Activated naive CD4-positive, alpha-beta T cell treated with anti-CD3 and anti-CD28 coated beads, Interleukin-2, amount 50 U/mL, for 16 hours (primary cell): ENCODE measurements around the gene RBM4B.

Source experiments
- DNase-seq: peaks from one replicate; pipeline ENCODE4 v3.0.0-alpha.2; 2020

The RBM4B gene

DNA sequence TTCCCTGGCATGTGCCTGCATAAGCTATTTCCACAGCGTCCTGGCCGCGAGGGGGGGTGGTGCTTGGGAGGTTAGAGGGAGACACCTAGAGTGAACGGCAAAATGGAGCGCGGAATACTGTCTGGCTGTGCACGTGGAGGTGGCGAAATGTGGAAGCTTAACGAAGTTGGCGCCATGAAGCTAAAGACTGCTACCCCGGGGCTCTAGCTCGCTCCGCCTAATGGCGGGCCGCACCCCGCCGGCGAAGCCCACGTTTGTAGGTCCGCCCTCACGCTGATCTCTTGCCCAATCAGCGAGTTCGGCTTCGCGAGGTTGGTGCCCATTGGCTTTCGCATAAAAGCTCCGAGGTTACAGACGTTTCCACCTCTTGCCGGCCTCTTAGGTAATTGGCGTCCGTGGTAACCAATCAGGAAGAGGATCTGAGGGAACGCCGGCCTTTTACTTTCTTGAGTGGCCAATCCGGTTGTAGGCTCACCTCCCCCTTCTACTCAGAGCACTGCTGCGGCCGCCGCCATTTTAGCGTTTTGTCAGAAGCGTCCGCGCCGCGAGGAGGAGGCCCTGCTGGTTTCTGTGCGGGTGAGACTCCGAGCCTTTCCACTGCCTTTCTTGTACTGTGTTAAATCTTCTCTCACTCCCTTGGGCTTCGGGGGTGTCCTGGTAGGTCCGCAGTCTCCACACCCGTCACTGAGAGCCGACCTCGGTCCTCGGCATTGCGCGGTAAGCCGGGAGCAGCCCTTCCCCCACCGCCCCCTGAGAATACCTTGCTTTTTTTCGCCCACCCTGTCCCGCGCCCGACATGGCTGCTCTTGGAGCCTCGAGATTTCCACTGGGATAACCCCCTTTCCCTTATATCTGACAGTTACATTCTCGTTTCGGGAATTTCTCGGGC is 39.3 kb downstream of the RBM4B start, which contains the start of gene RBM4:
TSS of gene RBM4 (plus strand) at position 527 of the 889 bp plus-strand sequence. CDS start 1,009 bp downstream, outside the sequence.
- DNase-seq, result peak; percentile 94

DNA sequence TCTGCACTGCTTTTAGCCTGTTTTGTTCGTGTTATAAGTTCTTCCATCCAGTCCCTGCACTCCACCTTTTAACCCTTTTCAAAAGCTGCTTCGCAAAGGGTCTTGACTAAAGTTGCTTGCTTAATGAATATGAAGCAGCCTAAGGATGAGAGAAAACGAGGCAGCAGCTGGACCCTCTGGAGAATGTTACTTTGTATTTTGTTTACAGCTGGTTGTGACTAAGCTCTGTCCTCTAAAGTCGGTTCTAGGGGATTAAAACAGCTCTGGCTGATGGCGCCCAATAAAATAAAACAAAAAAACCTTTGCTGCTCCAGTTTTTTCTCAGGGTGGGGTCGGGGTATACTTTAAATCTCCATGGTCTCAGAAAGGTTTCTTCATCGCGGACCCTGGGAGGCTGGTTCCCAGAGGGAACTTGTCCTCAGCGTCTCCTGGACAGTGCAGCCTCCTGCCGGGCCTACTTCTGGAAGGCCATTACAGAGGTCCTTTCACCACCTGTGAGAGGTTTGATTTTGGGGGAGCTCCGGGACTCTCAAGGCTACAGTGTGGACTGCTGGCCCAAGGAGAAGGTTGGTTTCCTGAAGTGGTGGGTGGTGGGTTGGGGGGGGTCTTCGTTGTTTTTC is 40.0 kb downstream of the RBM4B start:
- DNase-seq, result no peak

DNA sequence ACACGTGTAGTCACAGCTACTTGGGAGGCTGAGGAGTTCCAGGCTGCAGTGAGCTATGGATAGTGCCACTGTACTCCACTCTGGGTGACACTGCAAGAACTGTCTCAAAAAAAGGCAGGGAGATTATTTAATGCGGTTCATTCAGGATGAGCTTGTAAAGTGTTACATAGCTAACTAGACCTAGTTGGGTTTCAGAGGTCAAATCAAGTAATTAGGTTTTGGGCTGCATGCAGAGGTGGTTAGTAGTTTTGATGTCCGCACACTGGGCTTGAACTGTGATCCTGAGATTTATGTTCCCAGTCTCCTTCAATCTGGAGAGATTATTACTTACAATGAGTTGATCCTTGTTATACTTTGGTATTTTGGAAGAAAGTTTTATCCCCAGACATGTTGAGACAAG is 41.3 kb downstream of the RBM4B start:
- no peak for DNase-seq

DNA sequence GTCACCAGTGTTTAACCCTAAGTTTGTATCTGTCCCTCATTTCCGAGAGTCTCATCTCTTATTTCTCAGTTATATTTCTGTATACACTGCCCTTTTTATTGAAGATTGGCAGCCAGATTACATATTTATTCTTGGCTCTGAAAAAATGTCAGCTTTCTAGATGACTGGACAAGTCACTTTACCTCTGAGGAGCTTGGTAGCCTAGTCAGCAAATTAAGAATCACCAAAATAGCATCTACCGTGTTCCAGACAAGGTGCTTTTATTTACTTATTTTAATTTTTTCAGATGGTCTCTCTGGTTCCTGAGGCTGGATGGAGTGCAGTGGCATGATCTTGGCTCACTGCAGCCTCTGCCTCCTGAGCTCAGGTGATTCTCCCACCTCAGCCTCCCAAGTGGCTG is 44.7 kb downstream of the RBM4B start:
- no peak for DNase-seq

GRCh38 chr11:66631883-66632282 is 45.8 kb downstream of the RBM4B start:
- DNase-seq, result no peak

GRCh38 chr11:66629356-66629755 is 48.3 kb downstream of the RBM4B start:
- DNase-seq, result no peak

DNA sequence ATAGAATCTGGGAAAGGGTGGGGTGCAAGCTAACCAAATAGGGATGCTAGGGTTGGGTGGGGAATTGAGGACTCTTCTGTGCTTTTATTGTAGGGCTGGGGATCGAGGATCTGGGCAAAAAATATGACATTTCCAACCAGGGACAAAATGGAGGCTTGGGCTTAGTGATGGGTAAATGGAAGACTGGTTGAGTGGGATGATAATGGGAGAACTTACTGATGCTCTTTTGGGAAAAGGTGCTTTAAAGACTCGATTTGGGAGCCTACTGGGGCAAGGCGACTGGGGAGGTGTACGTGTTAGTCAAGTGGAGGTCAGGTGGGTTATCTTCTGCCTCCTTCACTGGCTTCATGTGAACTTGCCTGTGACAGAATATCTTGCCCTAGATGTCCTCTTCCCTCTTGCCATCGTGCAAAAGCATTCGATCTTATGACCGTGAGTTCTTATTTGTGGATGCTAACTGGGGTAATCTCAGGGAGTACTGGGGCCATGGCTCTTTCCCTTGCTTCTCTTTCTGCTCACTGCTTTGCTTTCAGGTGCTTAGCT is 49.6 kb downstream of the RBM4B start:
- no peak for DNase-seq

DNA sequence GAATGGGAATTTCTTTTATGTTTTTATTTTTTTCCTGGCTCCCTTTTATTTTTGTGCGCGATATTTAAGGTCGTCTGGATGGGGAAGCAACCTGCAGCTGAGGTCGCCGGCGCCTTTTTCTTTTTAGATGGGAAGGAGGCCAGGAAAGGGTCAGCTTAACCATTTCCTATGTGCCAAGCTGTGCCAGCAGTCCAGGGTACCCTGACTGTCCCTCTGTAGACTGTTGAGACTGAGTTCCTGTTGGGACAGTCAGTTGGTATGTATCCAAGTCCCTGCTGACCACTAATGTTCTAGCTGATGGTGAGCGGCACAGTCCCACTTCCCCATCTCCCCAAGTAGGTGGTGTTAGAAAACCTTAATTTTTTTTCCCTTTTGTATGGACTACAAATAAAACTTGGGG is 50.8 kb downstream of the RBM4B start:
- no peak for DNase-seq

- DNase-seq, result no peak
Observed at GRCh38 chr11:66626382-66626781, 51.3 kb downstream of the RBM4B start.

DNA sequence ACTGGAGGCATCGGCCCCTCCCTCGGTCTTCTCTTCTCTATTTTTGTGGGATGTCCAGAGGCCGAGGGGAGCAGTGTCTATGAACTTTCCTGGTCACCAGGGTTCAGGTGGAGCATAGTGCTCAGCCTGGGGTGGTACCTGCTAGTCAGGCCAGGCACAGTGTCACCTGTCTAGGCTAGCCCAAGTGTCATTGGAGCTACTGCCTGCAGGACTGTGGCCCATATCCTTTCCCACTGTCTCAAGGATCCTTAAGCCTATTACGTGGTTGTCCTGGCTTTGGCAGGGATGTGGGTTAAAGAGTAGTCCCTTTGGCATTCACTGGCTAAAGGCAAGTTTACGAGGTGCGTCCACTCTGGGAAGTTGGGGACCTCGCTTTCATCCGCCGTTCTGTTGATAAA is 51.9 kb downstream of the RBM4B start:
- DNase-seq, result no peak

DNA sequence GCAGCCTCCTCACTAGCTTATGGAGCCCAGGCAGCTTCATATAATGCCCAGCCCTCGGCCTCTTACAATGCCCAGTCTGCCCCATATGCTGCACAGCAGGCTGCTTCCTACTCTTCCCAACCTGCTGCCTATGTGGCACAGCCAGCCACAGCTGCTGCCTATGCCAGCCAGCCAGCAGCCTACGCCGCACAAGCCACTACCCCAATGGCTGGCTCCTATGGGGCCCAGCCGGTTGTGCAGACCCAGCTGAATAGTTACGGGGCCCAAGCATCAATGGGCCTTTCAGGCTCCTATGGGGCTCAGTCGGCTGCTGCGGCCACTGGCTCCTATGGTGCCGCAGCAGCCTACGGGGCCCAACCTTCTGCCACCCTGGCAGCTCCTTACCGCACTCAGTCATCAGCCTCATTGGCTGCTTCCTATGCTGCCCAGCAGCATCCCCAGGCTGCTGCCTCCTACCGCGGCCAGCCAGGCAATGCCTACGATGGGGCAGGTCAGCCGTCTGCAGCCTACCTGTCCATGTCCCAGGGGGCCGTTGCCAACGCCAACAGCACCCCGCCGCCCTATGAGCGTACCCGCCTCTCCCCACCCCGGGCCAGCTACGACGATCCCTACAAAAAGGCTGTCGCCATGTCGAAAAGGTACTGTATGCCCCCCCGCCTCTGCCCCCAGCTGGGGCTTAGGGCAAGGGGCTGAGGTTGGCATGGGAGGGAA is 52.5 kb downstream of the RBM4B start:
- no peak for DNase-seq

- no peak for DNase-seq
Observed at GRCh38 chr11:66624450-66624849, 53.2 kb downstream of the RBM4B start.

DNA sequence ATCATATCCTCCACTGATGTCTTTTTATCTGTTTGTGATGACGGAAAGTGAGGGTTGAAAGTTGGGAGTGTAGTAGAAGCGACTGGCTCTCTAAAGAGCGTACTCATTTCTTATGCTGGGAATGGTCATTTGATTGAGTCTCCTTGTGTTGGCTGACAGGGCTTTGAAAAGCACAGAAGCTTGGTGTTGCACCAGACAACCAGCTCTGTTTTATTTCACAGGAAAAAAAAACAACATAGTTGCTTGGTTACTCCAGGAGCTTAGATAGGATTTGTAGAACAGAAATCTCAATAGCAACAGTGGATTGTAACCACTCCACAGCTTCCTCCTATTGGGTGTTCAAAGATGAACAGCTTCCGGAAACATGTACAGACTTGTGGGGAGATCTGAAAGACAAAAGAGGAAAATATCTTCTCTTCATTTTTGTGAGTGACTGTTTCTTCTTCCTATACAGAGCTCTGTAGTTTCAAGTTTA is 58.6 kb downstream of the RBM4B start:
- DNase-seq, result no peak

GRCh38 chr11:66617155-66617834 is 60.4 kb downstream of the RBM4B start:
- peak; percentile 17 for DNase-seq

- peak; percentile 98 for DNase-seq
Observed at GRCh38 chr11:66616379-66617154, 61.1 kb downstream of the RBM4B start, which contains the start of gene RBM14. Gene RBM14, plus strand, starts transcription at chr11:66616630. Its CDS starts 91 bp downstream, at chr11:66616721.
